GM19438 (cell line): ENCODE results near the gene ARMC2.
"Not testable (repeated sequence)": the region's sequence is repeated elsewhere in the genome, so short reads cannot be mapped to it uniquely, and the experiment has no call there.

Experiments used
- ATAC-seq: cut with Tn5 transposase; IDR thresholded peaks from one replicate; pipeline ENCODE4 v1.9.1; 2021; ENCODE audit warnings: low read depth; ENCODE audit not compliant: unreplicated experiment

Gene ARMC2

GRCh38 chr6:108978638-108979037, 130.4 kb downstream of the ARMC2 start:
- ATAC-seq = not testable (repeated sequence)

DNA sequence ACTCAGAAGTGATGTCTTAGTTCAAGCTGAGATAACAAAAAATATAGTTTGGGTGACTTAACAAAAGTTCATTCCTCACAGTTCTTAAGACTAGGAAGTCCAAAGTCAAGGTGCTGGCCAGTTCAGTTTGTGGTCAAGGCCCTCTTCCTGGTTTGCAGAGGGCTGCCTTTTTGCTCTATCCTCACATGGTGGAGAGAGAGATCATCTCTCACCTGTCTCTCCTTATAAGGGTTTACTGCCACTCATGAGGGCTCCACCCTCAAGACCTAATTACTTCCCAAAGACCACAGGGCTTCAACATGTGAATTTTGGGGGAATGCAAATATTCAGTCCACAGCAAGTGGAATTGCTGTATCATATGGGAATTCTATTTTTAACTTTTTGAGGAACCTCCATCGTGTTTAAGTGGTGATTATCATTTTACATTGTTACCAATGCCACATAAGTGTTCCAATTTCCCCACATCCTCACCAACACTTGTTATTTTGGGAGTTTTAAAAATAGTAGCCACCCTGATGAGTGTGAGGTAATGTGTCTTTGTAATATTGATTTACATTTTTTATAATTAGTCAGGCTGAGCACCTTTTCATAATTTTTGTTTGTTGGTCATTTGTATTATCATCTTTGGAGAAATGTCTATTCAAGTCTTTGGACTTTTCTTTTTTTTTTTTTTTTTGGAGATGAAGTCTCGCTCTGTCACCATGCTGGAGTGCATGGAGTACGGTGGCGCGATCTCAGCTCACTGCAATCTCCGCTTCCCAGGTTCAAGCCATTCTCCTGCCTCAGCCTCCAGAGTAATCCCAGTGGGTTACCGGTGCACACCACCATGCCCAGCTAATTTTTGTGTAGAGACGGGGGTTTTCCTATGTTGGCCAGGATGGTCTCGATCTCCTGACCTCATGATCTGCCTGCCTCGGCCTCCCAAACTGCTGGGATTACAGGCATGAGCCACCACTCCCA, 134.2 kb downstream of the ARMC2 start:
- no peak for ATAC-seq

GRCh38 chr6:108983151-108983550, 134.9 kb downstream of the ARMC2 start:
- ATAC-seq = no peak

GRCh38 chr6:108985301-108985700, 137.1 kb downstream of the ARMC2 start:
- no peak for ATAC-seq

DNA sequence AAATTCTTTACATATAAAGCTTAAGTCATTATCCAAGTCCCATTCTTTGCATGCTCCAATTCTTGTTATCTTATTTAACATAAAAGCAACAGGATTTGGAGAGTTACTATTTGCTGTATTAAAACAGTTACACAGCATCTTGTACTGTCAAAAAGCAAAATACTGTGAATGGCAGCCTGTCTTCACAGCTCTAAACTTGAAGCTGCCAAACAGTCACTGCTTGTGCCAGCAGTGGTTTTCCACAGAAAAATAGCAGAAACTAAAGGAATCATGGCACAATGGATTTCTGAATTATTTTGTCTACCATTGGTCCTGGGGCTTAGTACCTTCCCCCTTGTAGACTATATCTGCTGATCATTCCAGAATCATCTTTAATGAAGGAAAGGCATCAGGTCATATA, 138.9 kb downstream of the ARMC2 start:
- ATAC-seq = no peak

- ATAC-seq = no peak
Measured at GRCh38 chr6:108988296-108988695, 140.1 kb downstream of the ARMC2 start.

DNA sequence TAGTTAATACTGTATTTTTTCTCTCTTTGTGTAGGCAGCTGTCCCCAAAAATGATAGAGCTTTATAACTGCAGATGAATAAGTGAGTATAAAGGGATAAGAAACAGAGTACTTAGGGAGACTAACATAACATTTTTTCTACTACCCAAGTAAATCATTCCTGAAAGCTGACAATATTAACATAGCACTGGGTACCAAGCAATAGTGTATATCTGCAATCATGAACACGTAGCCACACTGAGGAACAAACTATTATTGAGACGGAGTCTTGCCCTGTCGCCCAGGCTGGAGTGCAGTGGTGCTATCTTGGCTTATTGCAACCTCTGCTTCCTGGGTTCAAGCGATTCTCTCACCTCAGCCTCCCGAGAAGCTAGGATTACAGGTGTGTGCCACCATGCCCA, 140.5 kb downstream of the ARMC2 start:
- no peak for ATAC-seq

- no peak for ATAC-seq
Measured at GRCh38 chr6:108989700-108990099, 141.5 kb downstream of the ARMC2 start.

DNA sequence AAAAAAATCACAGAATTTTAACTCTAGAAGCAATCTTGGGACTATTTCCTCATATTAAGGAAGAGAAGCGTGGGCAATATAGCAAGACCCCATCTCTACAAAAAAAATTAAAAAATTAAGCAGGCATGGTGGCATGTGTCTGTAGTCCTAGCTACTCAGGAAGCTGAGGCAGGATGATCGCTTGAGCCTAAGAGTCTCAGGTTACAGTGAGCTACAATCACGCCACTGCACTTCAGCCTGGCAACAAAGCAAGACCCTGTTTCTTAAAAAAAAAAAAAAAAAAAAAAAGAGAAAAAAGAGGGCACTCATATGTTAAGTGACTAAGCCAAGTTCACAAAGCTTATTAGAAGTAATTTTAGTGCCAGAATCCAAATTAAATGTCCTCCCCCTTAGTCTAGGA, 145.7 kb downstream of the ARMC2 start:
- ATAC-seq = no peak

DNA sequence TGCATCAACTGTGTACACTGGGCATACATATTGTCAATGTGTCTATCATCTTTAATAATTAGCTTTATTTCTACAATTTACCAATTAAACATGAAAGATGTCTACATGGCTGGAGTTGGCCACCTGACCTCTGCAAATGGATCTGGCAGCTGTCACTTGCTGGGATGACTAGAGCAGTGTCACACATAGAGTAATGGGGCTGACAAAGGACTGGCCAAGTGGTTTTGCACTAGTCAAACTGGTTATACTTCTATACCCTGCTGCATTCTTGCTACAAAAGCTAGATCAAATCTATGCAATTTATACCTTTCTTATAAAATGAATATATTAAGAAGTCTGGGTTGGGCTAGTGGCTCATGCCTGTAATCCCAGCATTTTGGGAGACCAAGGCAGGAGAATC, 147.1 kb downstream of the ARMC2 start:
- ATAC-seq = no peak

DNA sequence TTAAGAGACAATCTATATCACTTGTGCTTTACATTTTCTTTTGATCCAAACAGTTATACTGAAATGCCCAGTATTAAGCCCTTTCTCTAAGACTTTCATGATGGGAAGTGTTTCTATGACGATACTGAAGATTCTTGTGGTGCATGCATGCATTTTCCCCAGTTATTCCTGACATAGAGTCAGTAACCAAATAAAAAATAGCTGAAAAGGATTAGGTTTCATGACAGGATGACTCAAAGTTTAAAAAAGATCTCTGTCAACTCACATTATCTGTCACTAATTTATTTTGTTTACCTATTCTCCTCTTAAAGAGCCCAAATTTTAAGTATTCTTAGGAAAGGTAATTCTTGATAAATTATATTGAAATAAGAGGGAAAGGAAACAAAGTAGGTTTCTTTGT, 148.0 kb downstream of the ARMC2 start:
- no peak for ATAC-seq

DNA sequence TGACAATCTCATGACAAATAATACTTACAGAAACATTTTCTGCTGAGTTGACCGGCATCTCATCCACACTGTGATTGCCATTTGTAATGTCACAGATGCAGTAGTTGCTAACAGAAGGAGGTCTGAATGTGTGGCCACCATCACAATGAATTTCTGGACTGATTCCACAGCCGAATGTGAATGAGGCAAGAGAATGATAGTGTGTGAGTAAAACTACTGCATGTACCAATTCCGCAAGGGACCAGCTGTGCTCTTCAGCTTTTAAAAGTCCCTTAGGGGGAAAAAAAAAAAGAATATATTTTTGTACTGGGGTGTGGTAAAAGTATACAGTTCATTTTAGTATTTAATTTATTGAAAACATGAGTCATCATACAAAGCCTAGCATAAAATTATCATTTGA, 150.3 kb downstream of the ARMC2 start:
- no peak for ATAC-seq

GRCh38 chr6:108999428-108999827, 151.2 kb downstream of the ARMC2 start:
- no peak for ATAC-seq

- no peak for ATAC-seq
Measured at GRCh38 chr6:109000289-109000688, 152.1 kb downstream of the ARMC2 start.

- no peak for ATAC-seq
Measured at GRCh38 chr6:109001291-109001894, 153.2 kb downstream of the ARMC2 start.

DNA sequence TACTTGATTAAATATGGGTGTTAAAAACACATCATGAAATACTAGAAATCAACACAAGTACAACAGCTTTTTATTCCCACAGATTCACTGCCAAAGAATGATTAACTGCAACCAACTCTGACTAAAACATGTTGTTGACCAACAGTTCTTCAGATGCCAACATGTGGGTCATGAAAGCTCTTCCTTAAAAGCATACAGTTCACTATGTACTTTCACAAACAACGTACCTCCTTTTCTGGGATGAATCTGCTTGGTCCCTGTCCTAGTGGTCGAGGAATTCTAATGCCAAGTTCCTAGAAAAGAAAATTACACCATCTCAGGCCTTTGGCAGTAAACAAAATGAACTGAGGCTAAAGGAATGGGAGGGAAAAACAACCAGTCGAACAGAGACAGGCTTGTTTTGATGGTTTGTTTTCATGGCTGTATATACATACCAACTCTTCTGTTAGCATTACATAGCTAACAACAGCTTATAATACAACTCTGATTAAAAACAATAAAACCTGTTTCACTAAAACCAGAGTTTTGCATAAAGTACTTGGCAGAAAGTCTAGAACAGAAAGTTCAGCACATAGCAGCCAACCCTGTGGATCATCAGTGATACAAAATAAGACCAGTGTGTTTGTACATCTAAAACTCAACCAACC, 154.0 kb downstream of the ARMC2 start:
- no peak for ATAC-seq

- no peak for ATAC-seq
Measured at GRCh38 chr6:109002882-109003281, 154.7 kb downstream of the ARMC2 start.

DNA sequence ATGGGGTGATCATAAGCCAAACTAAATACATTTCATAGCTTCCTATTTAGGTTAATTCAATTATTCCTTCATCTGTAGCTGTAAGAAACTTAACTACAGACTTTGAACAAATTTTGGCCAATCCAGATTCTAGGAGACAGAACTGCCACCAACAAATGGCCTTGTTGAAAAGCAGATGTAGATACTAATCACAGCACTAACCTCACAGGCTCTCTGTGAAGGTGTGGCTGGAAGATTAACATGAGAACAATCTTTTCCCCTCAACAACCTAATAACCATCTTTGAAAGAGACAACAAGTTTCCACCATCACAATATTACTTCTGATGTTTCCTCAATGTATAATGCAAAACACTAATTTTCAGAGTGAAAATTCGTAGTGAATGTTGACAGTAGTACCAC, 158.6 kb downstream of the ARMC2 start:
- ATAC-seq = no peak

DNA sequence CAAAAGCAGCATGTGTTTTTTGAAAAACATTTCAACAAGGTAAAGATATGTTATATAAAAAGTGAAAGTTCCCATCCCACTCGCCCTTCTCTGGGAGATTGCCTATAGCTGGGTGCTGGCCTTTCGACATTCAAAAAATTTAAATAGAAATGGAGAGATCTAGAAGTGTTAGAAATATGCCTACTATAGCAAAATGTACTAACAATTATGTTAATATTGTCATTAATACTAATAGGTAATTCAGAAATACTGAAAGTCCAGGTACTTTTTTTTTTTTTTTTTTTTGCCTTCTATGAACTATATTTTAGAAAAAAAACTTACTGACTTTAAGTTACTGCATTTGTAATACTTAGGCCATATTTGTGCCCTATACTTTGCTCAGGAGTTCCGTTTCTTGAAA, 159.3 kb downstream of the ARMC2 start:
- no peak for ATAC-seq

DNA sequence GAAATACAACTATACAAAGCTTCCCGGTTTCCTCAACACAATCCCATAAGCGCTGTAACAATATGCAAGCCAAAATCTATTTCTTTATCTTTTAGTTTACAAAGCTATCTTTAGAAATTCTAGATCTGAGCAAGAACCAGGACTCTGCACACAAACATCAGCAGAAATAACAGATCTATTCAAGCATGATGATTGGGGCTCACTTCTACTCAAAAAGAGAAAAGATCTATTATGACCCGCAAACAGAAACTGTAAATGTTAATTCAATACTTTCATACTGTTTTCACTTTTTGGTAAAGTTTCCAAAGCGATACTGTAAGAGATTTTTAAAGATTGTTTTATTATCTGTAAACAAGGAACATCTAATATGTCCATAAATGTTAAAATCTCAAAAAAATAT, 159.8 kb downstream of the ARMC2 start:
- ATAC-seq = no peak

GRCh38 chr6:109008537-109009235, 160.5 kb downstream of the ARMC2 start:
- ATAC-seq = peak; percentile 17
